SU-DHL-6 (cell line): ENCODE results near the gene ATG3.

Experiments used
- H2AFZ ChIP-seq: fragments of 200-600 bp; sonication (generic); 2 replicates; pipeline ENCODE4 v1.6.1; 2014; ENCODE audit warnings: low read depth, mild to moderate bottlenecking, moderate library complexity, mixed read lengths, antibody characterized with exemption, low read length; ENCODE audit not compliant: severe bottlenecking
- H3F3A ChIP-seq: fragments of 200-600 bp; shearing (Covaris generic); 2 replicates; pipeline ENCODE4 v1.6.0; 2016; ENCODE audit warnings: antibody characterized with exemption, mild to moderate bottlenecking; ENCODE audit not compliant: insufficient read depth
- H3K27ac ChIP-seq: fragments of 200-600 bp; sonication (generic); 2 replicates; pipeline ENCODE4 v1.5.1; 2016; ENCODE audit warnings: low read depth, mild to moderate bottlenecking, low read length, moderate library complexity, mixed read lengths
- H3K27me3 ChIP-seq: fragments of 200-600 bp; sonication (generic), shearing (Covaris generic); 2 replicates; pipeline ENCODE4 v1.6.0; 2014; ENCODE audit warnings: mild to moderate bottlenecking, low read length
- H3K36me3 ChIP-seq: fragments of 200-600 bp; sonication (generic); 2 replicates; pipeline ENCODE4 v1.6.1; 2014; ENCODE audit warnings: mild to moderate bottlenecking, low read length, mixed read lengths
- H3K4me2 ChIP-seq: fragments of 300-600, 200-600 bp; shearing (Covaris generic), sonication (generic); 2 replicates; pipeline ENCODE4 v1.6.0; 2014; ENCODE audit warnings: low read length, low read depth, mild to moderate bottlenecking; ENCODE audit not compliant: poor library complexity, severe bottlenecking
- H3K4me3 ChIP-seq: fragments of 200-600 bp; sonication (generic); 2 replicates; pipeline ENCODE4 v1.5.1; 2014; ENCODE audit warnings: antibody characterized with exemption, low read length, mild to moderate bottlenecking, mixed read lengths; ENCODE audit not compliant: insufficient read depth, poor library complexity, severe bottlenecking
- H3K79me2 ChIP-seq: fragments of 200-600 bp; sonication (generic); 2 replicates; pipeline ENCODE4 v1.6.1; 2014; ENCODE audit warnings: mild to moderate bottlenecking, low read length, moderate library complexity; ENCODE audit not compliant: insufficient read depth
- H3K9ac ChIP-seq: fragments of 200-600 bp; sonication (generic); 2 replicates; pipeline ENCODE4 v1.7.0; 2014; ENCODE audit warnings: mild to moderate bottlenecking, low read length
- H3K9me2 ChIP-seq: fragments of 200-600 bp; sonication (generic); replicated peaks from 2 replicates; pipeline ENCODE4 v1.6.1; 2014; ENCODE audit warnings: low read length; ENCODE audit not compliant: insufficient read depth
- H3K9me3 ChIP-seq: fragments of 200-600 bp; sonication (generic); 2 replicates; pipeline ENCODE4 v1.6.1; 2014; ENCODE audit warnings: low read length, mixed read lengths; ENCODE audit not compliant: insufficient read depth
- H4K20me1 ChIP-seq: fragments of 200-600 bp; sonication (generic); 2 replicates; pipeline ENCODE4 v1.6.1; 2014; ENCODE audit warnings: low read depth, mild to moderate bottlenecking, antibody characterized with exemption, low read length, moderate library complexity, mixed read lengths
- CTCF ChIP-seq: fragments of 200-600 bp; sonication (generic); IDR thresholded peaks from one replicate; pipeline ENCODE4 v1.5.1; 2017; ENCODE audit warnings: antibody characterized with exemption, mild to moderate bottlenecking, low read length, moderate library complexity; ENCODE audit not compliant: insufficient read depth, poor library complexity, severe bottlenecking
- EZH2phosphoT487 ChIP-seq: fragments of 200-600 bp; sonication (generic), shearing (Covaris generic); conservative IDR thresholded peaks from 2 replicates; pipeline ENCODE4 v1.6.1; 2018; ENCODE audit warnings: mild to moderate bottlenecking, antibody characterized with exemption, low read length, moderate library complexity, mixed read lengths

ATG3 gene

GRCh38 chr3:112593258-112593657 is 31.5 kb upstream of the ATG3 start:
- Histone ChIP-seq H3K9me3 (no peaks in the 10 kb centered on the region), H3K27ac (no peak overlapping the region), H3K4me2 (no peak overlapping the region), H3K27me3 (no peaks in the 10 kb centered on the region), H3K36me3 (peaks cover 14% of the 10 kb centered on the region), H3K9ac (no peak overlapping the region), H3K4me3 (no peak overlapping the region), H3F3A (no peaks in the 10 kb centered on the region), H3K79me2 (no peaks in the 10 kb centered on the region), H2AFZ (no peak overlapping the region), H4K20me1 (no peaks in the 10 kb centered on the region), H3K9me2 (no peaks in the 10 kb centered on the region)
- TF ChIP-seq CTCF (no peak), EZH2phosphoT487 (no peak)

- Histone ChIP-seq H3F3A (no peaks in the 10 kb centered on the region), H3K4me2 (no peak overlapping the region), H4K20me1 (no peaks in the 10 kb centered on the region), H3K79me2 (no peaks in the 10 kb centered on the region), H3K4me3 (no peak overlapping the region), H3K9me3 (no peaks in the 10 kb centered on the region), H3K36me3 (peaks cover 42% of the 10 kb centered on the region), H3K9ac (no peak overlapping the region), H3K27me3 (no peaks in the 10 kb centered on the region), H3K27ac (no peak overlapping the region), H3K9me2 (no peaks in the 10 kb centered on the region), H2AFZ (no peak overlapping the region)
- TF ChIP-seq EZH2phosphoT487 (no peak), CTCF (no peak)
Observed at GRCh38 chr3:112587336-112587735, 25.6 kb upstream of the ATG3 start.

DNA sequence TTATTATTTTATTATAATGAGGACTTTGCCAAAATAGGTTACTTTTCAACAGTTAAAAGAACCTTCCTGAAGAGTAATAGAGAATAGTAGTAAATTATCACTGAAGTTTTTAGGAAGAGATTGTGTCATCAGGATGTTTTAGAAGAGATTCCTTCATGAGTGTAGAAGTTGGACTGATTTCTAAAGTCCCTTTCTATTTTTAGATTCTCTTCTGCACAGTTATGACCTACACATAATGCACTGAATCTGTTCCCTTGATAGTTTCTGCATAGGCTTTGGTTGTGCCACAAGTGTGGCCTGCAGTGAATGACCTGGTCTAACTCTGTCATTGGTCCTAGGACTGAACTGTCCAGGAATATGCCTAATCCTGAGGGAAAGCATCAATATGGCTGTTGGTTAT is 24.0 kb upstream of the ATG3 start:
- Histone ChIP-seq H3K9me2 (no peaks in the 10 kb centered on the region), H3K36me3 (peaks cover 41% of the 10 kb centered on the region), H3K4me3 (no peak overlapping the region)

More for the DNA sequence above, 24.0 kb upstream of the ATG3 start:
- Histone ChIP-seq H3K79me2 (no peaks in the 10 kb centered on the region), H3K27ac (no peak overlapping the region), H2AFZ (no peak overlapping the region), H3F3A (no peaks in the 10 kb centered on the region), H3K9me3 (no peaks in the 10 kb centered on the region), H4K20me1 (no peaks in the 10 kb centered on the region), H3K9ac (no peak overlapping the region), H3K27me3 (no peaks in the 10 kb centered on the region), H3K4me2 (no peak overlapping the region)
- TF ChIP-seq CTCF (no peak), EZH2phosphoT487 (no peak)
